ENCODE results near the gene TMEM217. TPM values are rescaled to one million over a fixed set of nuclear protein-coding genes. Genes with fewer than 3 reads are reported as not detected.

The TMEM217 gene
- total and polyA plus RNA-seq, 2 of the 8 experiments (the other 6 are each of a cell fraction or from before 2014, with no cell fraction given), result 0.60 to 1.1 TPM

DNA sequence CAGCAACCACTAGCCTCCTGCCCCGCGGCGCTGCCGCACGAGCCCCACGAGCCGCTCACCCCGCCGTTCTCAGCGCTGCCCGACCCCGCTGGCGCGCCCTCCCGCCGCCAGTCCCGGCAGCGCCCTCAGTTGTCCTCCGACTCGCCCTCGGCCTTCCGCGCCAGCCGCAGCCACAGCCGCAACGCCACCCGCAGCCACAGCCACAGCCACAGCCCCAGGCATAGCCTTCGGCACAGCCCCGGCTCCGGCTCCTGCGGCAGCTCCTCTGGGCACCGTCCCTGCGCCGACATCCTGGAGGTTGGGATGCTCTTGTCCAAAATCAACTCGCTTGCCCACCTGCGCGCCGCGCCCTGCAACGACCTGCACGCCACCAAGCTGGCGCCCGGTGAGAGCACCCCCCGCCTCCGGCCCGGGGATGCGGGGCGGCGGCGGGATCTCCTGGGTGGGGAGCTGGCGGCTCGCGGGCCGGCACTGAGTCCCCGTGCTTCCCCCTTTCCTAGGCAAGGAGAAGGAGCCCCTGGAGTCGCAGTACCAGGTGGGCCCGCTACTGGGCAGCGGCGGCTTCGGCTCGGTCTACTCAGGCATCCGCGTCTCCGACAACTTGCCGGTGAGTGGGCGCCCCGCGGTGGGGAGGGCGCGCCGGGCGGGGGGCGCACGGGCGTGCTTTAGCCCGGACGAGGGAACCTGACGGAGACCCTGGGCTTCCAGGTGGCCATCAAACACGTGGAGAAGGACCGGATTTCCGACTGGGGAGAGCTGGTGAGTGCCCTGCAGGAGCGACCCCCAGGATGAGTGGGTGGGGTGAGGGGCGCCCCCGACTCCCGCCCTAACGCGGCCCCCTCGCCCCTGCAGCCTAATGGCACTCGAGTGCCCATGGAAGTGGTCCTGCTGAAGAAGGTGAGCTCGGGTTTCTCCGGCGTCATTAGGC lies 87.4 kb downstream of the TMEM217 start (continued):
- peak; percentile 38 to 51; a peak in 2 of 4 replicates for TF ChIP-seq SIN3A (conservative IDR thresholded peaks at IDR 0.05 in 1 of 2, IDR thresholded peaks at IDR 0.05 in 1 of 2; ENCODE audit: low read depth in 1 of 2, low read length in 2 of 2)
- TF ChIP-seq NRF1 (IDR thresholded peaks at IDR 0.05; ENCODE audit: low read depth, low read length), result no peak
- peak; percentile 41 for TF ChIP-seq TAF7 (optimal IDR thresholded peaks at IDR 0.05; ENCODE audit: borderline replicate concordance, low read depth, low read length)
- 0 out of 2 replicates have a peak, but pooled peaks have one; percentile 65 for TF ChIP-seq POLR2AphosphoS5 (IDR thresholded peaks at IDR 0.05; ENCODE audit: low read depth, low read length)
- TF ChIP-seq RAD21 (IDR thresholded peaks at IDR 0.05 in 1 of 2, conservative IDR thresholded peaks at IDR 0.05 in 1 of 2; ENCODE audit: low read depth in 2 of 2, low read length in 2 of 2), result peak; percentile 23 to 49; a peak in 3 of 4 replicates
- TF ChIP-seq RNF2 (IDR thresholded peaks at IDR 0.05; ENCODE audit: borderline replicate concordance, low read depth, low read length, missing control alignments, poor library complexity, severe bottlenecking), result no peak
- peak; percentile 8; the same call in 1 of the 2 replicates for TF ChIP-seq TBP (IDR thresholded peaks at IDR 0.05; ENCODE audit: low read depth, low read length)
- TF ChIP-seq, protein P1, sequence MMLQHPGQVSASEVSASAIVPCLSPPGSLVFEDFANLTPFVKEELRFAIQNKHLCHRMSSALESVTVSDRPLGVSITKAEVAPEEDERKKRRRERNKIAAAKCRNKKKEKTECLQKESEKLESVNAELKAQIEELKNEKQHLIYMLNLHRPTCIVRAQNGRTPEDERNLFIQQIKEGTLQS (IDR thresholded peaks at IDR 0.05; ENCODE audit: insufficient read depth, low read depth, low read length), result no peak
- TF ChIP-seq EGR1 (IDR thresholded peaks at IDR 0.05; ENCODE audit: borderline replicate concordance, low read depth, low read length), result no peak
